Skeletal muscle tissue (tissue), 4 donors: ENCODE measurements around the gene KATNAL1. TPM values are rescaled to one million over a fixed set of nuclear protein-coding genes. Genes with fewer than 3 reads are reported as not detected.
"Not testable (repeated sequence)": the region's sequence is repeated elsewhere in the genome, so short reads cannot be mapped to it uniquely, and the experiment has no call there.

Experiments
- H3K27ac ChIP-seq: one replicate; pipeline ENCODE4 v1.7.0; 2013; ENCODE audit warnings: mild to moderate bottlenecking, low read depth, low read length, inconsistent platforms
- H3K27me3 ChIP-seq, 3 donors: one replicate each; pipeline ENCODE4 v1.7.0; 2013; ENCODE audit warnings: low read length in 3 of 3; ENCODE audit not compliant: control insufficient read depth in 3 of 3, insufficient read depth in 3 of 3
- H3K36me3 ChIP-seq, 3 donors: one replicate each; pipeline ENCODE4 v1.7.0; 2013; ENCODE audit warnings: low read length in 3 of 3; ENCODE audit not compliant: control insufficient read depth in 3 of 3, insufficient read depth in 3 of 3
- H3K4me1 ChIP-seq, 3 donors: one replicate each; pipeline ENCODE4 v1.7.0; 2013; ENCODE audit warnings: low read length in 3 of 3, mild to moderate bottlenecking in 3 of 3; ENCODE audit not compliant: control insufficient read depth in 3 of 3, insufficient read depth in 3 of 3
- H3K4me3 ChIP-seq, 3 donors: one replicate each; pipeline ENCODE4 v1.7.0; 2013; ENCODE audit warnings: low read length in 3 of 3
- H3K9ac ChIP-seq, 3 donors: one replicate each; pipeline ENCODE4 v1.7.0; 2013; ENCODE audit warnings: low read length in 3 of 3, mild to moderate bottlenecking in 3 of 3, moderate library complexity in 2 of 3, low read depth in 1 of 3
- H3K9me3 ChIP-seq, 3 donors: one replicate each; pipeline ENCODE4 v1.7.0; 2013; ENCODE audit warnings: low read length in 3 of 3; ENCODE audit not compliant: control insufficient read depth in 3 of 3
- total RNA-seq: library from RNA; depleted of rRNA; stranded (reverse); fragments of >200 nt; gene quantifications from one replicate; pipeline ENCODE4 v1.2.3, GENCODE V29; 2014
- donor health status: Osteomylitis.

The KATNAL1 gene
- total RNA-seq, 1 donor from 2014 or later = 16.2 TPM

DNA sequence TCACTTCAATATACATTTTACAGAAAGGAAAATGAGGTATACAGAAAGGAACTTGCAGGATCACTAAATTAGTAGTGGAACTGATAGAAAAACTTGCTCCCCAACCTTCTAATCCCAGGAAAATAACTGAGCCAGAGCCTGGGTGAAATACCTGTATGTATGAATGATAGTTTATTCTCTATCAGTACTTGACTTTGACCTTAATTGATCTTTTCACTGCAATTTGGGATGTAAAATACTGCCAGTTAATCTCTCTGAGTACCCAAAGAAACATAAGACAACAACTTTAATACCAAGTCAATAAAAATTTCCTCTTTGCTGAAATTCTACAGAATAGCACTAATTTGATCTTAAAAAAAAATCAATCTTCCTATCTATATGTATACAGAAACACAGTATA, 33.3 kb downstream of the KATNAL1 start:
- Histone ChIP-seq H3K27ac (no peak overlapping the region), H3K9me3 (peaks cover 0 to 2% (median 0%) of the 10 kb centered on the region in 3 donors), H3K4me1 (no peaks in the 10 kb centered on the region), H3K9ac (no peak overlapping the region), H3K4me3 (no peak overlapping the region), H3K27me3 (no peaks in the 10 kb centered on the region), H3K36me3 (peaks cover 0 to 4% (median 0%) of the 10 kb centered on the region in 3 donors)

DNA sequence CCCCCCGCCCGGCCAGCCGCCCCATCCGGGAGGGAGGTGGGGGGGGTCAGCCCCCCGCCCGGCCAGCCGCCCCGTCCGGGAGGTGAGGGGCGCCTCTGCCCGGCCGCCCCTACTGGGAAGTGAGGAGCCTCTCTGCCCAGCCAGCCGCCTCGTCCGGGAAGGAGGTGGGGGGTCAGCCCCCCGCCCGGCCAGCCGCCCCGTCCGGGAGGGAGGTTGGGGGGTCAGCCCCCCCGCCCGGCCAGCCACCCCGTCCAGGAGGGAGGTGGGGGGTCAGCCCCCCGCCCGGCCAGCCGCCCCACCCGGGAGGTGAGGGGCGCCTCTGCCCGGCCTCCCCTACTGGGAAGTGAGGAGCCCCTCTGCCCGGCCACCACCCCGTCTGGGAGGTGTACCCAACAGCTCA, 37.3 kb downstream of the KATNAL1 start:
- not testable (repeated sequence) for H3K9me3 ChIP-seq, H3K27ac ChIP-seq, H3K27me3 ChIP-seq, H3K4me3 ChIP-seq, H3K4me1 ChIP-seq, H3K36me3 ChIP-seq, H3K9ac ChIP-seq

DNA sequence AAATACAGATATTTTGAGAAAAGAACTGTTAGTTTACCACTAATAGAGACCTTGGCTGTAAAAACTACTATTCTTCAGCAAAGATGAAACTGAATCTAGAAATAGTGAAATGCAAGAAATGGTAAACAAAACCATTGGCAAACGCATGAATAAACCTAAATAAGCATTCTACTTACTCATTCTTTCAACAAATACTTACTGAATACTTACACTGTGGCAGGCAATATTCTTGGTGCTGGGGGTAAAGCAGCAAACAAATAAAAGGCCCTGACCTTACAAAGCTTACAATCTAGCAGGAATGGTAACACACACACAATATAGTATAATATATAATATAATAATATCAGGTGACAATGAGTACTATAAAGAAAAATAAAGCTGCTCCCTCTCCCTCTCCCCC, 38.7 kb downstream of the KATNAL1 start:
- Histone ChIP-seq H3K27ac (no peak overlapping the region), H3K9ac (no peak overlapping the region), H3K9me3 (no peaks in the 10 kb centered on the region)

DNA sequence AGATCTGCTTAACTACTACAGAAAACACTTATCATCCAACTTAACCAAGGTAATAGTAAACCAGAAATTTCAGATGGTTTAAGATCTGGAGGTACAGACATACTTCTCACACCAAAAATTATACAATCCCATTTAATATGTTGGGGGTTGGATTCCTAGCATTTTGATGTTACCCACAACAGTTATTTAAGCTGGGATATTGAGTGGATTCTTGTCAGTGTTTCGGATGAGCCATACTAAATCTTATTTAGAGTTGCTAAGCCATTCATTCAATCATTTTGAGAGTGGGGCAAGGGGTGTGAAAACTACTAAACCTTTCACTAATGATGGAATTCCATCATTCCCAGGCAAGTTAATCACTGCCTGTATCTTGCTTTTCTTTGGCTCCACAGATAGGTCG, 40.6 kb downstream of the KATNAL1 start:
- Histone ChIP-seq H3K27ac (no peak overlapping the region), H3K4me3 (no peak overlapping the region), H3K4me1 (no peaks in the 10 kb centered on the region), H3K27me3 (no peaks in the 10 kb centered on the region), H3K9ac (no peak overlapping the region), H3K36me3 (no peaks in the 10 kb centered on the region), H3K9me3 (no peaks in the 10 kb centered on the region)

More for the DNA sequence above, 38.7 kb downstream of the KATNAL1 start:
- H3K4me1 ChIP-seq = no peaks in the 10 kb centered on the region
- H3K4me3 ChIP-seq = no peak overlapping the region
- peaks cover 0 to 4% (median 0%) of the 10 kb centered on the region in 3 donors for H3K36me3 ChIP-seq
- no peaks in the 10 kb centered on the region for H3K27me3 ChIP-seq

- not testable (repeated sequence) for H3K36me3 ChIP-seq, H3K27ac ChIP-seq, H3K4me3 ChIP-seq, H3K9me3 ChIP-seq, H3K4me1 ChIP-seq, H3K27me3 ChIP-seq, H3K9ac ChIP-seq
Observed at GRCh38 chr13:30259149-30259733, 48.1 kb downstream of the KATNAL1 start.

DNA sequence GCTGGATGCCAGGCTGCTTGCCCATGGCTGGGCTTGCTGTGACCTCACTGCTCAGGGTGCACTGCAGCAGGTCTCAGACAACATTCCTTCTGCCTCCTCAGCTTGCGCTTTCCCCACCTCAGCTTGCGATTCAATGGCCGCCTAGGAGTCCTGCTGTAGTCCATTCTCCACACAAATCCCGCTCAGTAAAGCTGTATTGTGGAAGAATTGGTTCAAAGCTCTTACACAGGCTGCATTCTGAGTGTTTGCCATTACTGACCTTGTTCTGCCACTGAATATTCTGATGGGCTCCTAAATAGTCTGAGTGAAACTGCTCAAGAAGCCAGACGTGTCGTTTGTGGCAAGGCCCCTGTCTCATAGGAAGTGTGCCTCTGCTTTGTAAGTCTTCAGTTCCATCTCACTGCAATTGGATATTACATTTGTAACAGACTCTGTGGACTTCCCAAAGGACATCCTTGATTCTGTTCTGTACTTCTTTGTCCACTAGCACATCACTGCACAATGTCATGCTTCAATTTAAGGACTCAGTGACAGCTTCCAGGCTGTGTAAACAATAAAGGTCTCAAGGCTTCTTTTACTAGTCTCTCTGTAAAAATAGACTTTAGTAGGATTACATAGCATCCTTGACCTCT, 49.8 kb downstream of the KATNAL1 start:
- Histone ChIP-seq H3K27ac (no peak overlapping the region), H3K4me3 (no peak overlapping the region), H3K9me3 (no peaks in the 10 kb centered on the region), H3K4me1 (peaks cover 0 to 6% (median 4%) of the 10 kb centered on the region in 3 donors), H3K9ac (no peak overlapping the region), H3K27me3 (no peaks in the 10 kb centered on the region), H3K36me3 (no peaks in the 10 kb centered on the region)

DNA sequence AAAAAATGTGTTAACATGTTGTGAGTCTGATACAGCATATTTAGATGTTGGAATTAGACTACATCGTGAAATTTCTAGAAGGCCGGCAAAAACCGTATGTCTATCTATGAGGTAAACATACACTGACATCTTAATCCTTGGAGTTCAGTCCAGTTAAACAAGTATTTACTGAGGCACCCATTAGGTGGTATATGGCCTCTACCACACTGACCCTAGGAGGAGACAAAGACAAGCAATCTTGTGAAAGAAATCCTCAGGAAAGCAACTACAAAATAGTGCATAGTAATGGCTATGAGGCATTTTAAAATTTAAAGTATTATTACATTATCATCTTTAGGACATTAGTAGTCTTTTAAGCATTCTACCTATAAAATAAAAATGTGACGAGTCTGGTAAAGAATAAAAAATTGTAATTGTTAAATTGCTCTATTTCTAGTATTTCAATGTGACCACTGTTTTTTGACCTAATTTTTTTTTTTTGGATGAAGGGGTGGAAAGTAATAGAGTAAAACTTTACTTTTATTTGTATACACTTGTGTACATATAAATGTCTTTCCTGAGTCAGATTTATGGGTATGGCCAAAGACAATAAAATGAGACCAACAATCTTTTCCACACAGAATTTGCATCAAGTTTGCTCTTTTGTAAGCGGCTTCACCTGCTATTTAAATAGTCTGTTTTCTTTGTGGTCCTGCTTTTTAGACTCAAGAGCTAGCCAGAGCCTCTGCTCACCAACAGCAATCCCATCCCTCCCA, 50.5 kb downstream of the KATNAL1 start:
- H3K36me3 ChIP-seq = no peaks in the 10 kb centered on the region
- no peak overlapping the region for H3K4me3 ChIP-seq
- H3K9ac ChIP-seq = no peak overlapping the region
- no peak overlapping the region for H3K27ac ChIP-seq
- H3K27me3 ChIP-seq = no peaks in the 10 kb centered on the region
- no peaks in the 10 kb centered on the region for H3K9me3 ChIP-seq
- H3K4me1 ChIP-seq = peaks cover 0 to 6% (median 4%) of the 10 kb centered on the region in 3 donors

- H3K4me1 ChIP-seq = peaks cover 0 to 6% (median 4%) of the 10 kb centered on the region in 3 donors
- H3K9ac ChIP-seq = no peak overlapping the region
- H3K27ac ChIP-seq = no peak overlapping the region
- no peaks in the 10 kb centered on the region for H3K27me3 ChIP-seq
- H3K36me3 ChIP-seq = no peaks in the 10 kb centered on the region
- H3K9me3 ChIP-seq = no peaks in the 10 kb centered on the region
- H3K4me3 ChIP-seq = no peak overlapping the region
Observed at GRCh38 chr13:30255696-30256095, 51.7 kb downstream of the KATNAL1 start.

DNA sequence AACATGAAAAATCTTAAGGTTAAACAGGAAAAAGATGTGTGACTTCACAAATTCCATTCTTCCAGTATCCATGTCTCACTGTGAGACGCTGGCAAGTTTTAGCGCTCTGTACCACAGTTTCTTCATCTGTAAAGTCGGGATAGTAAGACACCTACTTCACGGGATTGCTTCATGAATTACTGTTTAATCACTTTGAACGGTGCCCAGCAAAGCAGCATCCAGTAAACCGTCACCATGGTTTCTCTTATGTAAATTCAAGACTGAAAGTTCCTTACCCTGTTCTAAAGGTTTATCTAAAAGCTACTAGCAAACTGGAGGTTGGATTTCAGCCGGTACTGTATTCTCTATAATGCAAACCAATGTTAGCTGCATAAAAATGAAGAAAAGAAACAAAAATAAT, 53.5 kb downstream of the KATNAL1 start:
- no peak overlapping the region for H3K27ac ChIP-seq
- no peaks in the 10 kb centered on the region for H3K27me3 ChIP-seq
- H3K4me3 ChIP-seq = no peak overlapping the region
- no peaks in the 10 kb centered on the region for H3K9me3 ChIP-seq
- no peaks in the 10 kb centered on the region for H3K36me3 ChIP-seq
- no peak overlapping the region for H3K9ac ChIP-seq
- H3K4me1 ChIP-seq = peaks cover 0 to 6% (median 4%) of the 10 kb centered on the region in 3 donors

DNA sequence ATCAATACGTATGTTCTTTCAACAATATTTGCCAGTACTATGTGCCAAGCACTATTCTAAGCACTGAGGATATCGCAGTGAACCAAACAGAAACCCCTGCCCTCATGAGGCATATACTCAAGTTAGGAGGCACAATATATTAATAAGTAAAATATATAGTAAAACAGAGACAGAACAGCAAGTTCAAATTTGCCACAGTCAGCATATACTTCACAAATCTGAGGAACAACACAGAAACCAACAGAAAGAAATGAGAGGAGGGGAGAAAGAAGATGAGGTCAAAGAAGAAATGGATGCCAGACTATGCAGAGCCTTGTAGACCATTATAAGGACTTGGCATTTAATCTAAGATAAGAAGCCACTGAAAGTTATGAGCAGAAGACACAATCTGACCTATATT, 59.9 kb downstream of the KATNAL1 start:
- Histone ChIP-seq H3K36me3 (no peaks in the 10 kb centered on the region), H3K4me1 (no peaks in the 10 kb centered on the region), H3K9me3 (no peaks in the 10 kb centered on the region)

More for the DNA sequence above, 59.9 kb downstream of the KATNAL1 start:
- Histone ChIP-seq H3K4me3 (no peak overlapping the region), H3K9ac (no peak overlapping the region), H3K27me3 (no peaks in the 10 kb centered on the region), H3K27ac (no peak overlapping the region)
